Stimulated activated CD8-positive, alpha-beta memory T cell treated with anti-CD3 and anti-CD28 coated beads, Interleukin-2, amount 100 ng/mL, for 1 hour (primary cell): ENCODE results near the gene LCT.
"Not testable (repeated sequence)": the region's sequence is repeated elsewhere in the genome, so short reads cannot be mapped to it uniquely, and the experiment has no call there.

ENCODE experiments used
- DNase-seq, 2 donors: peaks; one replicate each; pipeline ENCODE4 v3.0.0-alpha.2; 2020; ENCODE audit warnings: low read depth in 2 of 2

Gene LCT

DNA sequence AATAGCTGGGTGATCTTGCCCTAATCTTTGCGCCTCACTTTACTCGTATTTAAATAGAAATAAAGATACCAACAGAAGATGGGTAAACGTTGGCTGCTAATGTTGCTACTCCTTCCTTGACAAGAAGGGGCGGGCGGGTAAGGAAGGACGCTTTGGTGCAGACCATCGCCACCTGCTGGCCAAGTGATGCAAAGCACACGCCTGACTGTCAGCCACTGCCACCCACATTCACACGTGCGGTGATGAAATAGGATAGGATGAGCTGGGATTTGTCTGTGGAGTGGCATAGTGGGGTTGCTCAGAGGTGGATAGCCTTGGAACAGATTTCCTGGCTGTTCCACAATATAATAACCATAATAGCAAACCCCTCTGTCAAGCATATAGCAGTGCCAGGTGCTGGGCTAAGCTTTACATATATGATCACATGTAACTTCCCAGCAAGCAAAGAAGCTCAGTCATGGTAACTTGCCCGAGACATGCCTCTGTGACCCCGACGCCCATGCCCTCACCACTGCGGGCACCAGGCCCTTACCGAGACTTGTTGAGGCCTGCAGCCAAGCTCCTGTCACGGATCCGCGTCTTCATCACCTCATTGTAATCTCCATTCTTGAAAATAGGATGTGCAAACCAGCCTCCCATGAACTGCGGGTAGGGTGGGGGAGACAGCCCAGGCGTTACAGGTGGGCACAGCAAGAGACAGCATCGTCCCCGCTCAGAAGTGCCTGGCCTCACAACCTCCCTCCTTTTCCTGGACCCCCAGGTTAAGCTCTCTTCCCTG lies 39.3 kb downstream of the LCT start:
- DNase-seq: peak; percentile 51 to 60

DNA sequence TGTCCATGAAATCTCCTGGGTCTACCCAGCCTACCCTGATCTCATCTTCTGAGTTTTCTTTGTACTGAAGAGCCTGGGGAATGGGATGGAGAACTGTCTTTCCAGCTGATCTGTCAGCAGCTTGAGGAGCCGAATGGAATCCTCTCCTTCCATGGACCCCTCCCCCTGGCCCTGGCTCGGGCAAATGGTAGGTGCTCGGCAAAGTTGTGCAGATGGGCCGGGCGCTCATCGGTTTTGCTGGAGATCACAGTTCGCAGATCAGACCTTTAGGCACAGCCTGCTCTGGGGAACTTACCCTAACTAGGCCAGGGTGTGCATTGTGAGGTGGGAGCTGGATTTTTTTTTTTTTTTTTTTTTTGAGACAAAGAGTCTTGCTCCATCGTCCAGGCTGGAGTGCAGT lies 40.4 kb downstream of the LCT start:
- DNase-seq: no peak

- DNase-seq: not testable (repeated sequence)
These were observed 41.3 kb downstream of the LCT start for GRCh38 chr2:135795641-135796040.

DNA sequence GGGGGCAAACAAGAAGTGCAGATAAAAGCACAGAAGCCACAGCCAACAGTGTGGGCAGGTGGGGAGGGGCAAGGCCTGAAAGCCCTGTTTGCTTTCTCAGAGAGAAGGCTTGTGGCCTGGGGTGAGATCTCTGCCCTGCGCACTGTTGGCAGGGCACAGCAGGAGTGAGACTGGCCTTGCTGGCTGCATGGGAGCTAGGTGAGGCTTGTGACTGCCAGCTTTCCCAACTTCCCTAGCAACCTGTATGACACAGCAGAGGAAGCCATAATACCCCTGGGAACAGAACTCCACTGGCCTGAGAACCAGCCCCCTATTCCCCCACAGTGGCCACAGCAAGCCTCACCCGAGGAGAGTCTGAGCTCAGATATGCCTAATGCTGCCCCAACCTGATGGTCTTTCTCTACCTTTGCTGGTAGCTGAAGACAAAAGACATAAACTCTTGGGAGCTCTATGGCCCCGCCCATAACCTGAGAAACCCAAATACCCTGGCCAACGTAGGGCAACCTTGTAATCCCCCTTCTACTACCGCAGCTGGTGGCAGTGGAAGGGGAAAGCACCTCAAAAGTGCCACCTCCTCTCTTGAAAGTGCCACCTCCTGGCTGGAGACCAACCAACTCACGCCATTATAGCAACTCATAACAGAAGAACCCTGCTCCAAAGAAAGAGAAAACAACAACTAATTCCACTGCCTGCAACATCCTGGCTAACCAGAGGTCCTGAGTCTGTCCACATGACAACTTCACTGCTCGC lies 44.4 kb downstream of the LCT start:
- DNase-seq: no peak

DNA sequence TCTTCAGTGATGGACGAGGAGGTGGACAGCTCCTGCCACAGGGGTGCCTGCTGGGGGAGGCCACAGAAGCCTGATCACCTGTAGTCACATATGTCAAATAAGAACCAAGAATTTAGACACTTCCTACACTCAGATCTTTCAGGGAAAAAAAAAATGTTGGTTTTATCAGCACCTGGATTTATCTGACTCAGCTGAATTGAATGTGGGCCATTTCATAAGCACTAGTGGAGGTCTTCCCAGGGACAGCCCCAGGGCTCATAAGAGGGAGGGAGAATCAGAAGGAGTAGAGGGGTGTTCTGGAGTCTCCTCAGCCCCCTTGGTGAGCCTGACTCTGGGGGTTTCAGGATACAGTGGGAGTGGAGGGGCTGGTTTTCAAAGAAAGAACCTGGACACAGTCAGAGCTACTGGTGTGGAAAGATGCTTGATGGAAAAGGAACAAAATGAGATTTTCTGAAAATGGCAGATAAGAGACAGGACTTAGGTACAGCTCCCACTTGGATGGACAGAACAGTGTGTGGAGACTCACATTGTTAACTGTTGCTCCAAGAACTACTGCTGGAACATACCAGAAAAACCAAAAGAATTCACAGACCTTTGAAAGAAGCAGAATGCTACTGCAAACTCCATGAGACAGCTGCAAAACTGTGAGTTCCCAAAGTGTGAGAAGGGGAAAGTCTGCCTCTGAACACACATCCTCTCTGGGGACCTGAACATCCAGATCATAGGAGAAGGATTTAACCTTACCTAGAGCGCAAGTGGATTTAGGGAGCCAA lies 45.4 kb downstream of the LCT start:
- DNase-seq: no peak

- no peak for DNase-seq
These were observed 46.6 kb downstream of the LCT start for GRCh38 chr2:135790423-135790822.

- DNase-seq: no peak
These were observed 50.2 kb downstream of the LCT start for GRCh38 chr2:135786823-135787222.

- no peak for DNase-seq
These were observed 52.0 kb downstream of the LCT start for GRCh38 chr2:135785032-135785431.

DNA sequence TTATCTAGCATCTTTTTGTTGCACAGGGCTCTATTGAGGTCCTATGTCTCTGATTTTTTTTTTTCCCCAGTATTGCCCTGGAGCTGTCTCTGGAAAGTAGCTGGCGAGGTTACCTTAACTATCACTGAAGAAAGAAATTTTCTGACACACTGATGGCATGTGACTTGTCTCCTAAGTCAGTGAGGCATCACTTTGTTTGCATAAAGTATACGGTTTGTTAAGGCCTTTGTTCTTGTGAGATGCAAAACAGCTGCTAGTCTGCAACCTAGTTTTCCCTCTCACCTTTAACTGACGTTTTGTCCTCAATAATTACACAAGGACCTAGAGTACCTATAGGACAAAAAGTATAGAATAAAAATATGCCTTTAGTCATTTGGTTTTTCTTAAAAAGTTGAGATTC lies 53.5 kb downstream of the LCT start:
- no peak for DNase-seq

- no peak for DNase-seq
These were observed 54.8 kb downstream of the LCT start for GRCh38 chr2:135782231-135782630.

- DNase-seq: no peak
These were observed 60.6 kb downstream of the LCT start for GRCh38 chr2:135776367-135776766.

- no peak for DNase-seq
These were observed 61.6 kb downstream of the LCT start for GRCh38 chr2:135775420-135775819.

- no peak for DNase-seq
These were observed 63.1 kb downstream of the LCT start for GRCh38 chr2:135773917-135774316.

DNA sequence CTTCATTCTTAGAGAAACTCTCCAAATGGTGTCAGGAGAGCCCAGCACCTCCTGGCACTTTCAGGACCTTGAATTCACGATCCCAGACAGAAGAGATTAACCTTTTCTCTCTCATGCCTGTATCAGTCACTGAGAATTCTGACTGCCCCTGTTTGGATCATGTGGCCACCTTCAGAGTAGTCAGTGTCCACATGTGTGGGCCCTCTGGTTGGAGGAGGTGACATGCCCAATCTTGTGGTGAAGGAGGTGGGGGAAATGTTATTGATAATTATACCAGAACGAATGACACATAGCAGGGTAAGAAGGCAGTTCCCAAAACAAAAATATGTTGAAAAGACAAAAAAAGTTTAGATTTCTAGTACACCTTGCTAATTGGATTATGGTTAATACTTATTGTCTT lies 63.7 kb downstream of the LCT start:
- DNase-seq: no peak

- DNase-seq: no peak
These were observed 68.1 kb downstream of the LCT start for GRCh38 chr2:135768863-135769262.

- no peak for DNase-seq
These were observed 74.5 kb downstream of the LCT start for GRCh38 chr2:135762530-135762929.

GRCh38 chr2:135762022-135762421 lies 75.0 kb downstream of the LCT start:
- DNase-seq: no peak

- no peak for DNase-seq
These were observed 80.3 kb downstream of the LCT start for GRCh38 chr2:135756692-135757091.

DNA sequence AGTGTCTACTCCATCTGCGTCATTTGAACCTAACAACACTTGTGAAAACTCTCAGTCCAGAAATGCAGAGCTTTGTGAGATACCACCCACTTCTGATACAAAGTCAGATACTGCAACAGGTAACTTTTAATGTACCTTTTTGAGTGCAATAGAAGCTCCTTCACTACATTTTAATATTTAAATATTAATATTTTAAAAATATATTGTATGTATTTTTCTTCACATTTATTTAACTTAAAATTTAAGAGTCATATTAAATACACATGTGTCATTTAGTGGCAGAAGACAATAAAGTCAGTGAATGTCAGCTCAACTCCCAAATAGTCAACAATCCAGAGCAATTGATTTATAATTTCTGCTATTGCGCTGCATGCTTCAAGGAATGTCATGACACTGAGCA lies 81.4 kb downstream of the LCT start:
- DNase-seq: no peak

DNA sequence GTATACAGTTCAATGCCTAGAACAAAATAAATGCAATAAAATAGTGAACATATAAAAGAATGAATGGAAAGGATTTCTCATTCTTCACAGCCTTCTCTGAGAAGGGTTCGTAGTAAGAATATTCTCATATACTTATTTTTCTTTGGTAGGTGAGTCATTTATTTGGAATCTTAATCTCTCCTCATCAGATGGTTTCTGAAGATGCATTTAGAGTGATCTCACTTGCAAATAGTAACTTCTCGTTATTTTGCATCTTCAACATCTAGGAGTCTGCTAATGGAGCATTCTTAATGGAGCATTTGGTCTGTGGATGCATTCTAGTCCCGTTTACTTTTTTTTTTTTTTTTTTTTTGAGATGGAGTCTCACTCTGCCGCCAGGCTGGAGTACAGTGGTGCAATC lies 91.4 kb downstream of the LCT start:
- DNase-seq: no peak

DNA sequence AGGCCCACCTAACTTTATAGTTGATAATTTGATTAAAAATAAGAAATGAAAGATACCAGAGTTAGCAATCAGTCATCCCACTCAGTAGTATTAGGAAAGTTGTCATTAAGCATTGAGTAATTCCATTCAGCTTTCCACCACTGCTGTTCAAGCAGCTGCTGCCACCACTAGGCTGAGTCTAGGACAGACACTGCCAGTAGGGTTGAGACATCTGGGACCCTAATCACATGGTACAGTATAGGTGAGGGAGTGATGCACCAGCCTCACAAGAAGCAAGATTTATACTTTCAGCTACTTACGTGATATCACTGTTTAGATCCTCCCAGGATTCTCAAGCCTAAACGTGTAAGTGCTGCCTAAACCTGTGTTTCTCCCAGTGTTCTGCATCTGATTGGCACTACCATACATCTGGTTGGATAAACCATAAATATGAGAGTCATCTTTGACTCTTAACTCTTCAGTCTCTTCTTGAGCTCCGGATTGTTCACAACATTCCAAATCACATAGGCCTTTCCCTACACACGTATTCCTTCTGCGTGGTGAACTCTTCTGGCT lies 92.1 kb downstream of the LCT start:
- no peak for DNase-seq

DNA sequence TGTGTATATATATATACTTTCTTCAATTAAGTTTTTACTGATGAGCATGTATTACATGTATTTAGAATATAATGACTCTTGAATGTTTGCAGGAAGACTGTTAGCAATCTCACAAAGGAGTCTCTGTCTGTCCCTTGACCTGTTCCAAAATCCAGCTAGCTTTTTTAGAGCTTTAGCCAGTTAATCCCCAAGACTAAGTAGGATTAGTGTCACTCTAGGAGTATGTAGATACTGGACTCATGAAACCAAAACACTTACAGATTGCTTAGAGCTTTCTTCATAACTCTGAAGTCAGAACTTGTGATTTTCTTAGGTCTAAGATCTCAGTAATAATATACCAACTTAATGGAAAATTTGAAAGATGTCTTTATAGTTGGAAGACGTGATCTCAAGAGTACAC lies 93.1 kb downstream of the LCT start:
- no peak for DNase-seq
